GM12872 (cell line): ENCODE measurements around the gene TBCE.

Source experiments
- CTCF ChIP-seq: IDR thresholded peaks from 3 replicates; pipeline ENCODE4 v1.5.1; 2011; ENCODE audit warnings: low read depth, mild to moderate bottlenecking, low read length, moderate library complexity; ENCODE audit not compliant: insufficient read depth

The TBCE gene

DNA sequence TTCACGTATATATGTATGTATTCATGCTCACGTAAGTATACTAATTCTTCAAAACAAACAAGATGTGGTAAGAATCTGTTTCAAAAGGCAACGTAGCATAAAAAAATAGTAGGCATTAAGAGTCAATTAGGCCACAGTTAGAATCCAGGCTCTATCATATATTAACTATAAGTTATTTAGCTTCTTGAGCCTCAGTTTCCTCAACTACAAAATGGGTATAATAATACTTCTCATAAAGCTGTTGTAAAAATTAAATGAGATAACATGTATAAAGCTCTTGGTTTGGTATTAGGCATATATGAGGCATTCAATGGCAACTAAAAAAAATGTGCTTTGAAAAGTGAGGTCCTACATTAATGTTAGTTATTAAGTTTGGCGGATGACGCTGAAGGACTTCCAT lies 127.8 kb downstream of the TBCE start:
- no peak for TF ChIP-seq CTCF

GRCh38 chr1:235495551-235495950 lies 128.3 kb downstream of the TBCE start:
- TF ChIP-seq CTCF: no peak

DNA sequence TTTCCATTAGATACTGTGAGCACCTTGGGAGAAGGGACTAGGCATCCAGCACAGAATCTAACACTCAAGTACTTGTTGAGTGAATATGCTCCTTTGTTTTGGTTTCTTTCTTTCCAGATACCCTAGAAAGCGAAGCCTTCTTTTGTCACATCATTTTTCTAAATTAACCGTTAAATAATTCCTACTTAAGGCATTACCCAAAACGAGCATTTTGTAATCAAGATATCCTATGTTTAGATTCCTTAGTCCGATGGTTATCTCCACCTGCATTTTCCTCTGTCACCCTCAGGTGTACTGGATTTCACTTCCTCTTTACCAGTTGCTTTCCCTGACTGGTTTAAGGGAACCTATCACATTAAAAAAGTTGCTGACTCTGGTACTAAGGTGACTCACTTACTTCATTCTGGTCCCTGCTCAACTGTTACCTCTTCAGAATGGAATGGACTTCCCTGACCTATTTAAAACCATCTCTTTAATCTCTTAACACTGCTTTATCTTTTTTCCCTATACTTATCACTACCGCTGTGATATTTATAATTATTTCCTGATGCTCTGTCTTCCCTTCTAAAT lies 133.8 kb downstream of the TBCE start:
- no peak for TF ChIP-seq CTCF
